ENCODE measurements around the gene GXYLT2. TPM values are rescaled to one million over a fixed set of nuclear protein-coding genes. Genes with fewer than 3 reads are reported as not detected.

Gene GXYLT2
- total and polyA plus RNA-seq, 2 of the 13 experiments (the other 11 are each of a cell fraction or from before 2014, with no cell fraction given) = 4.3 to 6.9 TPM

DNA sequence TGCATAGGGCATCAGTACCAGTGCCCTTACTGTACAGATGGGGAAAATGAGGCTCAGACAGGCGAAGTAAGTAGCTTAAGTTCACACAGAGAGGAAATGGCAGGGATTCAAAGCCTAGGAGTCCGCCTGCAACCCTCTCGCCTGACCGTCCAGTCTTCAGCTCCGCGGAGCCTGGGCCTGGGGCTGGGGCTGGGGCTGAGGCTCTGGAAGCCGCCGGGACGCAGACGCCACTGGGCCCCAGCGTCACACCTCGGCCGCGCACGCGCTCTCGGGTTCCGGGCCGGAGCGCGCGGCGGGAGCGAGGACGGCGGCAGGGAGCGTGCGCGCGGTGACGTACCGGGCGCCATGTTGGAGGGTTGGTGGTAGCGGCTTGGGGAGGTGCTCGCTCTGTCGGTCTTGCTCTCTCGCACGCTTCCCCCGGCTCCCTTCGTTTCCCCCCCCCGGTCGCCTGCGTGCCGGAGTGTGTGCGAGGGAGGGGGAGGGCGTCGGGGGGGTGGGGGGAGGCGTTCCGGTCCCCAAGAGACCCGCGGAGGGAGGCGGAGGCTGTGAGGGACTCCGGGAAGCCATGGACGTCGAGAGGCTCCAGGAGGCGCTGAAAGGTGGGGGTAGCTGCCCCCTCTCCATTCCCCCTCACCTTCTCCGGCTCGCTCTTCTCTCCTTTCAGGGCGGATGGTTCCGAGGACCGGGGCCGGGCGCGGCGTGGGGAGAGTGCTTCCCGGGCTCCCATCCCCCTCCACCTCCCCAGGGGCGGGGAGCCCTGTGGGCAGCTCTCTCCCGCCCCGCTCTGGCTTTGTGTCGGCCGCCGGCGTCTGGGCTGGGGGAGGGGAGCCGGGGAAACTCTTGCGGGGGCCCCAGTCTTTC, 108.9 kb downstream of the GXYLT2 start, which contains the start of gene PPP4R2 (continued):
- peak; percentile 62; the same call in 1 of the 2 replicates for TF ChIP-seq TAF1 (CRISPR knock-in tag; IDR thresholded peaks at IDR 0.05)
- TF ChIP-seq, protein P1, sequence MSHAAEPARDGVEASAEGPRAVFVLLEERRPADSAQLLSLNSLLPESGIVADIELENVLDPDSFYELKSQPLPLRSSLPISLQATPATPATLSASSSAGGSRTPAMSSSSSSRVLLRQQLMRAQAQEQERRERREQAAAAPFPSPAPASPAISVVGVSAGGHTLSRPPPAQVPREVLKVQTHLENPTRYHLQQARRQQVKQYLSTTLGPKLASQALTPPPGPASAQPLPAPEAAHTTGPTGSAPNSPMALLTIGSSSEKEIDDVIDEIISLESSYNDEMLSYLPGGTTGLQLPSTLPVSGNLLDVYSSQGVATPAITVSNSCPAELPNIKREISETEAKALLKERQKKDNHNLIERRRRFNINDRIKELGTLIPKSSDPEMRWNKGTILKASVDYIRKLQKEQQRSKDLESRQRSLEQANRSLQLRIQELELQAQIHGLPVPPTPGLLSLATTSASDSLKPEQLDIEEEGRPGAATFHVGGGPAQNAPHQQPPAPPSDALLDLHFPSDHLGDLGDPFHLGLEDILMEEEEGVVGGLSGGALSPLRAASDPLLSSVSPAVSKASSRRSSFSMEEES (CRISPR knock-in tag; IDR thresholded peaks at IDR 0.05) = no peak
- TF ChIP-seq, protein P2, sequence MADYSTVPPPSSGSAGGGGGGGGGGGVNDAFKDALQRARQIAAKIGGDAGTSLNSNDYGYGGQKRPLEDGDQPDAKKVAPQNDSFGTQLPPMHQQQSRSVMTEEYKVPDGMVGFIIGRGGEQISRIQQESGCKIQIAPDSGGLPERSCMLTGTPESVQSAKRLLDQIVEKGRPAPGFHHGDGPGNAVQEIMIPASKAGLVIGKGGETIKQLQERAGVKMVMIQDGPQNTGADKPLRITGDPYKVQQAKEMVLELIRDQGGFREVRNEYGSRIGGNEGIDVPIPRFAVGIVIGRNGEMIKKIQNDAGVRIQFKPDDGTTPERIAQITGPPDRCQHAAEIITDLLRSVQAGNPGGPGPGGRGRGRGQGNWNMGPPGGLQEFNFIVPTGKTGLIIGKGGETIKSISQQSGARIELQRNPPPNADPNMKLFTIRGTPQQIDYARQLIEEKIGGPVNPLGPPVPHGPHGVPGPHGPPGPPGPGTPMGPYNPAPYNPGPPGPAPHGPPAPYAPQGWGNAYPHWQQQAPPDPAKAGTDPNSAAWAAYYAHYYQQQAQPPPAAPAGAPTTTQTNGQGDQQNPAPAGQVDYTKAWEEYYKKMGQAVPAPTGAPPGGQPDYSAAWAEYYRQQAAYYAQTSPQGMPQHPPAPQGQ (CRISPR knock-in tag; IDR thresholded peaks at IDR 0.05; ENCODE audit: borderline replicate concordance) = peak; percentile 88; the same call in 1 of the 2 replicates
- TF ChIP-seq, protein P3, sequence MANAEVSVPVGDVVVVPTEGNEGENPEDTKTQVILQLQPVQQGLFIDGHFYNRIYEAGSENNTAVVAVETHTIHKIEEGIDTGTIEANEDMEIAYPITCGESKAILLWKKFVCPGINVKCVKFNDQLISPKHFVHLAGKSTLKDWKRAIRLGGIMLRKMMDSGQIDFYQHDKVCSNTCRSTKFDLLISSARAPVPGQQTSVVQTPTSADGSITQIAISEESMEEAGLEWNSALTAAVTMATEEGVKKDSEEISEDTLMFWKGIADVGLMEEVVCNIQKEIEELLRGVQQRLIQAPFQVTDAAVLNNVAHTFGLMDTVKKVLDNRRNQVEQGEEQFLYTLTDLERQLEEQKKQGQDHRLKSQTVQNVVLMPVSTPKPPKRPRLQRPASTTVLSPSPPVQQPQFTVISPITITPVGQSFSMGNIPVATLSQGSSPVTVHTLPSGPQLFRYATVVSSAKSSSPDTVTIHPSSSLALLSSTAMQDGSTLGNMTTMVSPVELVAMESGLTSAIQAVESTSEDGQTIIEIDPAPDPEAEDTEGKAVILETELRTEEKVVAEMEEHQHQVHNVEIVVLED (CRISPR knock-in tag; IDR thresholded peaks at IDR 0.05; ENCODE audit: borderline replicate concordance) = peak; percentile 97
- TF ChIP-seq, protein P4, sequence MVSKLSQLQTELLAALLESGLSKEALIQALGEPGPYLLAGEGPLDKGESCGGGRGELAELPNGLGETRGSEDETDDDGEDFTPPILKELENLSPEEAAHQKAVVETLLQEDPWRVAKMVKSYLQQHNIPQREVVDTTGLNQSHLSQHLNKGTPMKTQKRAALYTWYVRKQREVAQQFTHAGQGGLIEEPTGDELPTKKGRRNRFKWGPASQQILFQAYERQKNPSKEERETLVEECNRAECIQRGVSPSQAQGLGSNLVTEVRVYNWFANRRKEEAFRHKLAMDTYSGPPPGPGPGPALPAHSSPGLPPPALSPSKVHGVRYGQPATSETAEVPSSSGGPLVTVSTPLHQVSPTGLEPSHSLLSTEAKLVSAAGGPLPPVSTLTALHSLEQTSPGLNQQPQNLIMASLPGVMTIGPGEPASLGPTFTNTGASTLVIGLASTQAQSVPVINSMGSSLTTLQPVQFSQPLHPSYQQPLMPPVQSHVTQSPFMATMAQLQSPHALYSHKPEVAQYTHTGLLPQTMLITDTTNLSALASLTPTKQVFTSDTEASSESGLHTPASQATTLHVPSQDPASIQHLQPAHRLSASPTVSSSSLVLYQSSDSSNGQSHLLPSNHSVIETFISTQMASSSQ (IDR thresholded peaks at IDR 0.05; ENCODE audit: low read depth) = no peak
- TF ChIP-seq, protein P4 (CRISPR knock-in tag; IDR thresholded peaks at IDR 0.05; ENCODE audit: borderline replicate concordance) = no peak; the same call in 1 of the 2 replicates
- TF ChIP-seq KAT2B (IDR thresholded peaks at IDR 0.05; ENCODE audit: borderline replicate concordance, low read depth, low read length) = no peak
- no peak; the same call in 1 of the 2 replicates for TF ChIP-seq FOXA3 (CRISPR knock-in tag; IDR thresholded peaks at IDR 0.05)
- TF ChIP-seq POLR2G (IDR thresholded peaks at IDR 0.05; ENCODE audit: low read depth, low read length) = peak; percentile 92
- peak; percentile 87; the same call in 1 of the 2 replicates for TF ChIP-seq ZFP36L1 (CRISPR knock-in tag; IDR thresholded peaks at IDR 0.05)
- peak; percentile 56 for TF ChIP-seq ASH2L (IDR thresholded peaks at IDR 0.05; ENCODE audit: insufficient read length, low read depth, low read length)
- no peak for TF ChIP-seq ZNF367 (CRISPR knock-in tag; IDR thresholded peaks at IDR 0.05; ENCODE audit: borderline replicate concordance)
- TF ChIP-seq ARNT2 (CRISPR knock-in tag; IDR thresholded peaks at IDR 0.05; ENCODE audit: low read depth) = peak; percentile 38; the same call in 1 of the 2 replicates
- no peak for TF ChIP-seq ZNF160 (CRISPR knock-in tag; IDR thresholded peaks at IDR 0.05)
- no peak for TF ChIP-seq ELF4 (CRISPR knock-in tag; IDR thresholded peaks at IDR 0.05; ENCODE audit: borderline replicate concordance)
- no peak for TF ChIP-seq CHCHD3 (CRISPR knock-in tag; IDR thresholded peaks at IDR 0.05)
- peak; percentile 51; the same call in 1 of the 2 replicates for TF ChIP-seq SOX5 (CRISPR knock-in tag; IDR thresholded peaks at IDR 0.05; ENCODE audit: borderline replicate concordance)
- TF ChIP-seq ONECUT2 (CRISPR knock-in tag; IDR thresholded peaks at IDR 0.05) = no peak
- TF ChIP-seq ZSCAN22 (CRISPR knock-in tag; IDR thresholded peaks at IDR 0.05) = no peak
- peak; percentile 71 for TF ChIP-seq SAP130 (CRISPR knock-in tag; IDR thresholded peaks at IDR 0.05; ENCODE audit: low read depth)

Measured in HepG2 (cell line).